Stimulated activated CD4-positive, alpha-beta T cell treated with anti-CD3 and anti-CD28 coated beads, Interleukin-12 subunit alpha, Interleukin-12 subunit beta, amount 100 ng/mL, for 24 hours (primary cell): ENCODE measurements around the gene NF1.
"Not testable (repeated sequence)": the region's sequence is repeated elsewhere in the genome, so short reads cannot be mapped to it uniquely, and the experiment has no call there.

ENCODE experiments used
- DNase-seq, 2 experiments: peaks; one replicate each; pipeline ENCODE4 v3.0.0-alpha.2; 2020; ENCODE audit warnings: low read depth in 2 of 2

The NF1 gene

DNA sequence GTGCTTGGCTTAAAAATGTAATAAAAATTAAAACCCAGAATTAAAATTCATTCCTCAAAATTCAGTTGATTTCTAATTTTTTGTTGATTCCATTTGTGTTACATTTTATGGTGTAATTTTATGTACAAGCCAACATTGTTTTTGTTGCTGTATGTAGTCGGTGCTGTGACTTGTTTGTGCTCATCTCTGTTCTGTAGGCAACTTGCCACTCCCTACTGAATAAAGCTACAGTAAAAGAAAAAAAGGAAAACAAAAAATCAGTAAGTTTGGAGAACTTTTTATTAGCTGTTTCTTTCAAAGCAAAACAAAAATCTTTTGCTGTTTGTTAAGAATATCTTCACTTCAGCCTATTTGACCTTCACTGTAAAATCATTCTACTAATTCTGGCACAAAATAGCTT lies 158.0 kb downstream of the NF1 start:
- no peak for DNase-seq

DNA sequence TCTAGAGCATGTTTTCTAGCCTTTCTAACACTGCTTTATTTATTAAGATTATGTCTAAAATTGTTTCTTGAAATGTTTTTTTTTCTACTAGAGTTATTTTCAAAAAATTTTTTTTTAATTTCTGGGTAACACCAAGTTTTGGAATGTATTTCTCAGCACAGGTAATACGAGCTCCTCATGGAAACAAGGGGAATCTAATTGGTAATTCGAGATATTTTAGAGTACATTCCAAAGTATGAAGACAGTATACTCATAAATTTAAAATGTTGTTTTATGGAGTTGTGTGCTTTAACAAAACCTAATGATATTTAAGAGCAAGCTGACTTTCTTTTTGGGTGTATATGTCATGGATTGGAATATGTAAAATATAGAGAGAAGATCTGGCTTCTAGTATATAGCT lies 159.9 kb downstream of the NF1 start:
- DNase-seq = no peak

GRCh38 chr17:31256936-31257335 lies 162.2 kb downstream of the NF1 start:
- no peak for DNase-seq

DNA sequence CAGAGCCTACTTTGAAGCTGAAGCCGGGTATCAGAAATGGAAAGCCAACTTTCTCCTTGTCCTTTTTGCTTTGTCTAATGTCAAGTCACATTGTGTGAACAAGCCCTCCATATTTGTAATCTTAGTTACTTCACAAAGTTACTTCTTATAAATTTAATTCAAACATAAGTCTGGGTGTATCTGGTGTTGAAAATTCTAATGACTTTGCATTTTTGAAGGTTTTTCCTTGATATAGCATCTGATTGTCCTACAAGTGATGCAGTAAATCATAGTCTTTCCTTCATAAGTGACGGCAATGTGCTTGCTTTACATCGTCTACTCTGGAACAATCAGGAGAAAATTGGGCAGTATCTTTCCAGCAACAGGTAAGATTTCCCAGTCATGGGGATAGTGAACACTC lies 165.4 kb downstream of the NF1 start:
- no peak for DNase-seq

DNA sequence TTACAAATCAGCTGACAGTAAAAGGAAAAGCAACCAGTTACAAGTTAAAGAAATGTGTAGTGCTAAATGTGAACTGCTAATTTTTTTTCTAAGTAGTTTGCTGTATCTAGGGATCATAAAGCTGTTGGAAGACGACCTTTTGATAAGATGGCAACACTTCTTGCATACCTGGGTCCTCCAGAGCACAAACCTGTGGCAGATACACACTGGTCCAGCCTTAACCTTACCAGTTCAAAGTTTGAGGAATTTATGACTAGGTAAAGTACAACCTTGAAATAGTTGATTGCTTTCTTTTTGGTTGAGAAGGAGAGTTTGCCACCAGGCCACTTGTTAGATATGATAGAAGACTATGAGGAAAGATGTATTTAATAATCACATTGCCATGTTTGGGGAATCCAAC lies 166.8 kb downstream of the NF1 start:
- no peak for DNase-seq

- DNase-seq = not testable (repeated sequence)
These were observed 168.1 kb downstream of the NF1 start for GRCh38 chr17:31262923-31263322.

- no peak for DNase-seq
These were observed 171.3 kb downstream of the NF1 start for GRCh38 chr17:31266042-31266441.

DNA sequence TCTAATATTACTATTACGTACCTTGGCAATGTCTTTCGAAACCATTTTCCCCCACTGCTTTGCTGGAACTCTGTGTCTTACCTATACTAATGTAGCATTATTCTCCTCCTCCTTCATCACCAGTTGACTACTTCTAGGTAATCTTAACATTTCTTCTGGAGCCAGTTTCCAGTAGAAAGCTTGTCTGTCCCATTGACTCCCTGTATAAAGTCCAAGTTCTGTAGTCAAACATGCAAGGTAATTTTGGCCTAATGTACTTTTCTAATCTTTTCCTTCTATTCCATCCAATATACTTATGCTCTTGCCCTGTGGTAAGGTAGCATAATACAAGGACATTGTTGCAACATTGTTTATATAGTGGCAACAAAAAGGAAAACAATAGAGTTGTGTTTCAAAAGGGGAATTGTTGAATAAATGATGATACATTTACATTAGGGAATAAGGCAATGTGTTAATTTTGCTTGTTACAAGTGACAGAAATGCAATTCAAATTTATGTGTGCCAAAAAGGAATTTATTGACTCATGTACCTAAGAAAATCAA lies 174.3 kb downstream of the NF1 start:
- no peak for DNase-seq

DNA sequence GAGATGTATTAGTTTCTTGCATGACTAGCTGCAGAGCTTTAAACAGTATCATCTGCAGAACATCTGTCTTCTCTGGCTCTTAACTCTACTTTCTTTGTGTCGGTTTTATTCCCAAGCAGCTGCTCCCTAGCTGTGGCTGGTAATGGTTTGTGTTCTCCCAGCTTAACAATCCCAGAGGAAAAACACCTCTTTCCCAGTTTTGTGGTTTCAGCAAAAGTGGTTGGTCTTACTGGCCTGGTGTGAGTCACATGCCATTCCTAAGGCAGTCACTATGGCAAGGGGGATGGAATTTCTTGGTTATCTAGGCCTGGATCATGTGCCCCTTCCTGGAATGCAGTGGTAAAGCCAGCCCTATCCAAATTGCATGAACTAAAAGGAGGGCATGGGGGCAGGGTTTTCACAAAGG lies 174.8 kb downstream of the NF1 start:
- DNase-seq = no peak

DNA sequence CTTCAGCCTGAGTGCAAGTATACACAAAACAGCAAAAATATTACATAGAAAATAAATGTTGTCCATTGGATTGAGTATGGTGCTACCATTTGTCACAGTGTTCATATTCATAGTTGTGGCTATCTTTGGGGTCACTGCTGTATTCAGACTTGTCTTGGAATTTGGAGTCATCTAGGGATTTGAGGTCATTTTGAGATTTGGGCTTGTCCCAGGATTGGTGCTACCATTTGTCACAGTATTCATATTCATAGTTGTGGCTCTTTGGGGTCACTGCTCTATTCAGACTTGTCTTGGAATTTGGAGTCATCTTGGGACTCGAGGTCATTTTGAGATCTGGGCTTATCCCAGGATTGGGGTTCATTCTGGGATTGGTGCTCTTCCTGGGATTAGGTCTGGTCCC lies 177.5 kb downstream of the NF1 start:
- no peak for DNase-seq

GRCh38 chr17:31272803-31273202 lies 178.0 kb downstream of the NF1 start:
- DNase-seq = no peak

DNA sequence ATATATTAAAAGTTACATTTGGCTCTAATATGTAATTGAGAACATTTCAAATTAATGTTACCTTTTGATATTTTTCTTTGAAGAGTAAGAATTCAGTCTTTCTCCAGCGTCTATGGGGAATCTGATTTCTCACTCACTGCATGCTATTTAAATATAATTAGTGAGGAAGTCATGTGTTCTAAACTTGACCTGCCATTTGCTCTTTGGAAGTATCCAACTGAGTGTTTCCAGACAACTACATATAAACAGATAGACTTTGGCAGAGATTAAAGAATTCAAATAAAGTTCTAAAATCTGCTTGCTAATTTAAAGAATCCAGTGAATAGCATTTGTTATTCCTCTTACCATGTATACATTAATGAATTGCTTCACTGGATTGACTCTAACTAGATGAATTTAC lies 178.7 kb downstream of the NF1 start:
- no peak for DNase-seq

DNA sequence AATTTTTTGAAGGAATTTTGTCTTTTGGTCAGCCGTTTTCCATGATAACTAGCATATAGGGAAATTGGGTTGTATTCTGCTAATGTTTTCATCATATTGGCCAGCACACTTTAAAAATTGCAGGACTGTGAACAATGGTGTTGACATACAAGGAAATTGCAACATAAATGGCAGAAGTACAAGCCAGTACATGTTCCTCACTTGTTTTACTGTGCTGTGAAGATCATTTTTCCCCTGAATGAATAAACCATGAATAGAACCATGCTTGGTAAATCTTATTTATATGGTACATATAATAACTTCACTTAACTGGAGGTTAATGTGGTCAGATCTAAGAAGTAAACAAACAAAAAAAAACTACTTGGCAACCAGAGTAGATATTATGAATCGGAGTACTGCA lies 179.5 kb downstream of the NF1 start:
- DNase-seq = no peak

- DNase-seq = no peak
These were observed 180.3 kb downstream of the NF1 start for GRCh38 chr17:31275116-31275515.

DNA sequence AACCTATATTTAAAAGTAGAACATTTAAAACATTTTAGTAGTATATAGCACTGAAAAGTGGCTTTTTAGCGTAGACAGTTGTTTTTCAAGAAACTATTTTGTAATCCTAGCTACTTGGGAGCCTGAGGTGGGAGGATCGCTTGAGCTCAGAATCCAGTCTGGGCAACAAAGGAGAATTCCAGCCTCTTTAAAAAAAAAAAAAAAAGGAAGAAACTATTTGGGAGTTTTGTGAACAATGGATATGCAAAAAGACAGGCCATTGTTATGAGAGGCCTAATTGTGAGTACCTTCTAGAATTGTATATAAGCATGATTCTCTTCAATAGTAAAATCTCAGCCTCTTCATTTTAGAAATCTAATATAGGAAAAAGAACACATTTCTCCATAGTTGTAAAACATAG lies 184.6 kb downstream of the NF1 start:
- no peak for DNase-seq

DNA sequence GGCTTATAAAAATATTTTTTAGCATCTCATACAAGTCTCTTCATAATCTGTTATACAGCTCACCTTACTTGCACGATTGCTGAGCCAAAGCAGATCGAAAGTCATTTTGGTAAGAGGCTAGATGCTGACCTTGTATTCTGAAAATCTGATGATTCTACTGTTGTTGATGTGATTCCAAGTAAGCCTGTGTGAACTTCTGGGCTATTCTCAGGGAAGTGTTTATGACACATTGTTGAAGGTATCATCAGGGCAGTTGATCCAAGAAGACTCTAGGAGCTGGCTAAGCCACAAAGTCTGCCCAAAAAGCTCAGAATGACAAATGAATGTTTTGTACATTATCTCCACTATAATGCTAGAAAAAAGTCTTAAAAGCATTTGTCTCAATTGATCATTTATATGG lies 186.3 kb downstream of the NF1 start:
- DNase-seq = no peak

DNA sequence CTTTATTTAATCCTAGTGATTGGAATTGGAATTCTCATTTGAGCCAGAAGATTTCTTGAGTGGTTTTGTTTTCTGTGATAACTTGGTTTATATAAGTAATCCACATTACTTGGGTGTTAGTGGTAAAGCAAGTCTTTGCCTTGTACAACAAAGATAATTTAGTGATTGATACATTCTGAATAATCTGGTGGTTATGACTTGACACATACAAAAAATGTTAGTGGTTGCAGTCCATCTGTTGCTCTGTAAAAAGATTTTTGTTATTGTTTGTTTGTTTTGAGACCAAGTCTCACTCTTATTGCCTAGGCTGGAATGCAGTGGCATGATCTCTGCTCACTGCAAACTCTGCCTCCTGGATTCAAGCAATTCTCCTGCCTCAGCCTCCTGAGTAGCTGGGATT lies 189.1 kb downstream of the NF1 start:
- DNase-seq = no peak

DNA sequence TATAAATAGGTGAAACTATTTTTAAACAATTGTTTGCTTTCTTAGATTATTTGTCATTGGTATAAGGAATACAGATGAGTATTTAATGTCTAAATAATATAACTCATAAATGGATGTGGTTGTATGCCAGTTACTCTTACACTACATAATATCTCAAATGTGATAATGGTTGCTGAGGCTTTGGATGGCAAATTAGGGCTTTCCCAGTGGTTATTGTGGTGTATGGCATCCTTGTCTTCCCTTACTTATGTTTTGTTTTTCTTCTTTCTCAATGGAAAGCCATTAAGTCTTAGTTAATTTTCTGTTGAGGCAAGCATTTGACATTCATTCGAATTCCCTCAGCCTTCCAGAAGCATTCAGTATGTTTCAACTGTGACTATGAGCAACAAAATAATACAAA lies 191.8 kb downstream of the NF1 start:
- no peak for DNase-seq

- DNase-seq = not testable (repeated sequence)
These were observed 193.2 kb downstream of the NF1 start for GRCh38 chr17:31287932-31288331.

DNA sequence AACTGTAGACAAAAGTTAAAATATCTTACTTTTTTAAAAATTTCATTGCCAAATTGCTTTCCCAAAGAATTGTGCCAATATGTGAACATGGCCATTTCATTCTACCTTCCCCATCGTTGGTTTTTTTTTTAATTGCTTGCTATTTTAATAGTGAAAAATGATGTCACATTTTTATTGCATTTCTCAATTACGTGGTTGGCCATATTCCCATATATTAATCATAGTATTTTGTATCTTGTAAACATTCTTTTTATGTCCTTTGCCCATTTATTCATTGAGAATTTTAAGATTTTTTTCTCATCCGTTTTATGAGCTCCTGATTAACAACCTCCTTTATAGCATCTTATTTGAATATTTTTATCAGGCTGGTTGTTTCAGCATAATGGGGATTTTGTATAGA lies 195.0 kb downstream of the NF1 start:
- no peak for DNase-seq

DNA sequence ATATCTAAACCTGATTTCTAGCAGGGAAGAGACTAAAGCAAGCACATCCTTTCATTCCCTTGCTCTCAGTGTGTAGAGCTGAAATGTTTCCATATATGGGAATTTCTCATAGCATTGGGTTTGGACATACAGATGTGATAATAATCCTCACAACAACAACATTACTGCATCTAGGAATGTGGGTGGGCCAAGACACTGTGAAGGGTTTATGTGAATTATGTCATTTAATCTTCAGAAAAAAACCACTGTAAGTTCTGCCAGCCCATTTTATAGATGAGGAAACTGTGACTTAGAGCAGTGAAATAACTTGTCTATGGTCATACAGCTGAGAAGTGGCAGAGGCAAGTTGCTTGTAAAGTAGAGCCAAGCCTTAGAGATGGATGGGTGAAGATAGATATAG lies 197.0 kb downstream of the NF1 start:
- no peak for DNase-seq

DNA sequence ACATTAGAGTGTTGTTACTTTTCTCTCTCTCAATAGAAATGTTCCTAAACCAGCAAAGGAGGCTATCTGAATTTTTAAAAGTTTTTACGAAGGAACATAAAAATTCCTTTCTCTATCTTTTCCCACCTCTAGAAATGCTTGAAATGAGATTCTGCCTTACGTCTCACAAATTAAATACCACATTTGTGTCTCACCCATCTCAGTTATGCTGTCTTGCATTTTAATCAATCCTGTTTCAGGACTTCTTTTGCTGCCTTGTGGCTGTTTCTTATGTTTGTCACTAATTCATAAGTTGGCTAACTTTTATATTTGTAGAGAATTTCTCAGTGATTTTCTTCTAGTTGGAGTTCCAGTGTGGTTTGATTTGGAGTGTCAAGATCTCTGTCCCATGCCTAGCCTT lies 198.8 kb downstream of the NF1 start:
- DNase-seq = no peak

DNA sequence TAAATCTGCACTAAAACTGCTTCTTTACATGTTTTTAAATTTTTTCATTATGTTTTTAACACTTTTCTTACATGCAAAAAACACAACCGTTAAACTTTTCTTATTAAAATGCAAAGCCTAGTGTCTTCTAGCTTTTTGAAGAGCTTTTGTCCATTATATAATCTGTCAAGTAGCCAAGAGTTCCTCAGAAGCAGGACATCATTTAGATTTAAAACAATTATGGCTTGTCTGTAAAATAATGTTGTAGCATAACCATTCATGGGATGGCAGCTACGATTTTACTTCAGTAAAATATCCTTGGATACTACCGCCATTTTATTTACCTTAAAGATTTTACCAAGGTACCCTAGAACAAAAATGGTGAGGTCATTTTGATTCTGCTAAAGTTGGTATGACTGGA lies 199.5 kb downstream of the NF1 start:
- no peak for DNase-seq

DNA sequence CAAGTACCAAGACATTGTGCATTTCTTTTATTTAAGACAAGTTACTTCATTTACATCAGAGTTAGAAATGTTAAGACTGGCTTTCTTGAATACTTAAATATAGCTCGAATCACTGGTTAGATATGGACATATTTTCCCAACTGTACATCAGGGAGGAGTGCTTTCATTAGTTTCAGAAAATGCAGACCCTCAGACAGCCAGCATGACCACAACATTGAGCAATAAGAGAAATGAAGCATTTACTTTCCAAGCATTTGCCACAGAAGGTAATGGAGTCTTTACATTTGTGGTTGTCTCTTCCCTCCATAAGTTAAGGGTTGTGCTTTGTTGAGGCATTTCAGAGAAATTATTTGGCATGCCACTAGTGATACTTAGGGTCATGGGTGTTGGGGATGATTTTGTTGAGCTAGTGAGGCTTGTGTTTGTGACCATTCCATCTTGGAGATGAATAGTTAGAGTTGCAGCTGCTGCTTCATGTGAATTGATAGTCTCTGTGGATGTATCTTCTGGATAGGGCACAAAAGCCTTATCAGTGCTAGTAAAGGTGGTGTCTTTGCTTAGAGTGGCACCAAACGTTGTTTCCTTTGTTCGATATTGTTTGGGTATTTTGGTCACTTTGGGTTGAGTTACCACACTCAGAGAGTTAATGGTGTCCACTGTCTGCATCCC lies 200.2 kb downstream of the NF1 start:
- no peak for DNase-seq
